Suppressor macrophage treated with lipopolysaccharide for 4 hours (primary cell): ENCODE results near the gene CELF4.

Experiments
- DNase-seq: peaks from one replicate; pipeline ENCODE4 v3.0.0-alpha.2; 2020

The CELF4 gene

GRCh38 chr18:37565101-37565976 lies at the start of gene CELF4:
Gene CELF4 (minus strand): TSS chr18:37565798.
- no peak for DNase-seq

DNA sequence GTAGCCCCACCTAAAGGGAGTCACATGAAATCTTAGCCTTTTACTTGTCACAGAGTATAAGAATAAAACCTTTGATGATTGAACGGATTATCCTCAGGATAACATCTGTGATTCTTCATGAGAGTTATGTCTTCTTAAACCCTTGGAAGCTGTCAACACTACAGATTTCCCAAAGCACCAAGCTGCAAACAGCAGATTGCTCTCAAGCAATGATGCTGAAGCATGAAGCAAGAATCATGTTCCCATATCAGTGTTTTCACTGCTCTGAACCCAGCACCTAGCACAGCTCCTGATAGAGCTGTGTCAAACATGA lies 47.6 kb upstream of the CELF4 start:
- DNase-seq: no peak

- no peak for DNase-seq
These were observed 47.1 kb upstream of the CELF4 start for GRCh38 chr18:37612524-37613252.

DNA sequence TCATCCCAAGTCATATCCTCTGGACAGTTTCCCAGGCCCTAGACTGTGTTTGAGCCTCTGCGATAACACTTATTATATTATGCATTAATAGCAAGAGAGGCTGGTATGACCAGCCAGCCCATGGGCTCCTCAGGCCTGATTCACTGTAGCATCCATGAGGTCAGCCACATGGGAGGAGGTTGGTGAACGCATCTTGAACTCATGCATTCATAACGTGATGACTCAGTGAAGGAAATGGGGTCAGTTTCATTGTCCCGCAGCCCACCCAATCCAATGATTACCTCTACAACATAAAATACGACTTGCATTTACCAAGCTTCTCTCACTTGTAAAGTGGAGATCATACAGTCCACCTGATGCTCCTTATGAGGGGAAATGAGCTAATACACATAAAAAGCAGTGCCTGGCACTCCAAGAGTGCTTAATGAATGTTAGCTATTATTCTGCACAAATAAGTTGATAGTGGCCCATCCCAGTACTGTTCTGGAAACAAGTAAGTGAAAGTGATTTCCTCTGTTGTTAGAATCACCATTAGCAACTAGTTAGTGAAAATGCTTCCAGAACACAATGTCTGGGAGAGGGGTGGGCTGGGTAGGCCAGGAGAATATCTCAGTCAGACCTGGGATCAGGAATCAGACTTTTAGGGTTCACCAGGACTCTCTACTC lies 46.1 kb upstream of the CELF4 start:
- DNase-seq: no peak

DNA sequence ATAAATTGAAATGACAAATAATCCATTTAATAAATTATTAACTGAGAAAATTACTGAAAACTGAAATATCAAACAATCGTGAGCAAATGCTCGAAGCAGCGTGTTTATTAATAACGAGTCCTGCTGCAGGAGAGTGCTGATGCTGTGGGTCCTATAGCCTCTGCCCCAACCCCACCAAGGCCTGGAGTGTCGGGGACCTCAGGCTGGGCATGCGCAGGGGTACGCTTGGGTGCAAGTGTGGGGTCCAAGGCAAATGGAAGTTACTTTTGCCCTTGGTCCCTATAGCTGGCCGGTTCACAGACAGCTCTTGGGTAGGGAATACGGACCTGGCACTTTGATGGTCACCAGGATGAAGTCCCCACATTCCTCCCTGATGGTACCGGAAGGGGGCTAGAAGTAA lies 43.3 kb upstream of the CELF4 start:
- DNase-seq: no peak

DNA sequence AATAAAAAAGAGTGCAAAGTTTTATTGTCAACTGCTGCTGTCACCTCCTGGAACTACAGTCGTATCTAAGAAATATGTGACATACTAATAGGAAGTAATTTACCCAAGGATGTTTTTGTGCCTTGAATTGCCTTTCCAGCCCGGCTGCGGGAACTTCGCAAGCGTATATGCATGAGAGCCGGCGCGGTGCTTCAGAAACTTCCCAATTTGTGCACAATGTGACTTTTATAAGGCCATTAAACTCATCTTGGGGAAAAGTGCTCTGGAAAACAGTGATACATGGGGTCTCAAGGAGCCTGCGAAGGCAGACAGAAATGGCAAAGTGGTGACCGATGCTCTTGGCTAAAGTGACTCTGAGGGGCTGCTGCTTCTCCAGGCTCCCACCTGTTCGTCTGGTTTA lies 41.7 kb upstream of the CELF4 start:
- no peak for DNase-seq

GRCh38 chr18:37604032-37604431 lies 38.4 kb upstream of the CELF4 start:
- no peak for DNase-seq

- no peak for DNase-seq
These were observed 33.6 kb upstream of the CELF4 start for GRCh38 chr18:37598966-37599896.

- DNase-seq: no peak
These were observed 32.8 kb upstream of the CELF4 start for GRCh38 chr18:37598396-37598795.

DNA sequence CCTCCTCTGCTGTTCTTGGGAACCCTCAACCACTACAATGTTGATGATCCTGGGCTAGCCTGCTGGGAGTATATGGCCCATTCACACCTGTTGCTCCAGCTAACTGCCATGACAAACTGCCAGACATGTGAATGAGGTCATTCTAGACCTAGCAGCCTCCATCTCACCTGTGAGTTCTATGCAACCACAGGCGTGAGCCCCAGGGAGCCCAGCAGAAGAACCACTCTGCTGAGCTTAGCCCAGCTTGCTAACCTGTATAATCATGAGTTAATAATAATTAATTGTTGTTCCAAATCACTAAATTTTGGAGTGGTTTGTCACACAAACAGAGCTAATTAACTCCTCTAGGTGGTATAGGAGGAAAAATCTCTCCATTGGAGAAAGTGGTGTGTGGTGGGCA lies 24.7 kb upstream of the CELF4 start:
- no peak for DNase-seq

GRCh38 chr18:37588289-37588688 lies 22.7 kb upstream of the CELF4 start:
- DNase-seq: no peak

DNA sequence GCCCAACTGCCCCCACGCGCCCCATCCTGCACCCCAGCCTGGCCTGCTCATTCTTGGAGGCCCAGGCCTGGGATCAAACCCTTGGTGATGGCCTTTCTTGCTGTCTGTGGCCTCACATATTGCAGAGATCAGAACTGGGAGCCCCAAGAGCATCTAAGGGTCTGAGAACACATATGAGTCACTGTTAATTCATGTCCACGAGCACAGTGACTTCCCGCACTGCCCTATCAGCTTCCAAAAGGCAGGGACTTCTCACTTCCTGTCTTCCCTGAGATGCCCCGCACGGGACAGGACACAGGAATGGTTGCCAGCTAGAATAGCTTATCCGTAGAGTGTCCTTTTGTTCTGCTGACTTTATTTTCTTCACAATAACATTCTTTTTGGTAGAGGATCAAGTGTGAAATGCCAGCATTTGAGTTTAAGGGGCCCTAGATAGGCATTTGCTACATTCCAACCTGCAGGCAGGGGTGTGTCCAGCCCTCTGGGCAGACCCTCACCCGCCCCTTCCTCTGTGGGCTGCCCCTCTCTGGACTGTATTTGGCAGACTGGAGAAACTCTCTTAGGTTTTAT lies 21.1 kb upstream of the CELF4 start:
- DNase-seq: no peak

GRCh38 chr18:37584952-37585695 lies 19.5 kb upstream of the CELF4 start:
- DNase-seq: no peak

GRCh38 chr18:37584217-37584616 lies 18.6 kb upstream of the CELF4 start:
- DNase-seq: no peak

DNA sequence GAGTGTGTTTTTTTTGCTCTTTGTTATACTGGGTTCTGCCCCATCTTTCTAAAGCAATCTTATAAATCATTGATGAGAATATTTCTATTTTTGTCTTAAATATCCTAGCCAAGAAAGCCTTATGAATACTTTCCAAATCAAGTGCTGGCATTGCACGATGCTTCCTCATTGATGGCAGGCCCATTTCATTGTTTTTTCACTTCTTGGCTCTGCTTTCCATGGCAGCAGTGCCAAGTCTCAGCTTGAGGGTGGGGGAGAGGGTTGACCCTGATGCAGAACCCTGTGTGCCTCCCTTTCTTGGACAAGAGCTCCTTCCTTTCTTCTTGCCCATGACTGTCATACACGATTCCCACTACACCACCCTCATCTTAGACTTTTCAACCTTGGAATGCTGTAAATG lies 16.7 kb upstream of the CELF4 start:
- no peak for DNase-seq

DNA sequence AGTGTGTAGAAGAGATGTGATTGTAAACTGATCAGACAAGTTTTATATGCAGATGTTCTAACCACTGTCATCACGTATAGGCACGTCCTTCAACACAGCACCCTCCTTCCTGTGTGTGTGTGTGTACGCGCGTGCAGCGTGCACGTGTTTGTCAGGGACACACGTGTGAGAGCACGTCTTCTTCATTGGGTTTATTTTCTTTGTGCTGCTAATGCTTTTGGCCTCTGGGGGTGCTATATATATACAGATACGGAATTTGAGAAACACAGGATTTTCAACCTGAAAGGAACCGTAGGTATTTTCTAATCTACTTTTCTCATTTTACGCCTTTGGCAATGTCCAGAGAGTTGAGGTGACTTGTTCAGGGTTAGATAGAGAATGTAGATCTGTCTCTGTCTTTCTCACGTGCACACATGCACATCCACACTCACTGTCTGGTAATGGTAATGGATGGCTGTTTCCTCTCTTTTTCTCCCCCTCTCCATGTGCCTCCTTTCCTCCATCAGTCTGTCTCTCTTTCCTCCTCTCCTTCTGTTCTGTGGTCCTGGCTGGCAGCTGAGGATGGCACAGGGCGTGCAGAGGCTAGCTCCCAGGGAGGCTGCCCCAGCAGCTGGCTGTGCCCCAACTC lies 13.4 kb upstream of the CELF4 start:
- DNase-seq: no peak

DNA sequence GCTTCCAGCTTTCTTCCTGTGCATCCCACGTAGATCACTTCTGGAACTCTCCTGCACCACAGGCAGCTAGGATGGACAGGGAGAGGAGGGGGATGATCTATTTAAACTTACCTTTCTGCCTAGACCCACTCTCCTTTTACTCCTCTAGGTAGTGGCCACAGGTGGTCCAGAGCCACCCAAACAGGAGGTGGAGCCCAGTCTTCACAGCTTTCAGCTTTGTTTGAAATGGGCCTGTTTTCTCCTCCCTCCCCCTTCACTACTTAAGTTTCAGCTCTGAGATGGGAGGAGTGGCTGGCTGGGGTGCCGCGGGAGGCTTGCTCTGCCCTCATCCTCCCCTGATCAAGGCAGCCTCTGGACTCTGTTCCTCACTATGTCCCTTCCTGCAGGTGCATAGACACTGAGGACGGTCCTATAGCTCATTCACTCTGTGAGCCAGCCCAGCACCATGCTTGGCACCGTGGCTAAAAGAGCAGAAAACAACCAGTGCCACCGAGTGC lies 12.6 kb upstream of the CELF4 start:
- no peak for DNase-seq

- DNase-seq: no peak
These were observed 11.5 kb upstream of the CELF4 start for GRCh38 chr18:37577051-37577611.

- no peak for DNase-seq
These were observed 10.0 kb upstream of the CELF4 start for GRCh38 chr18:37575646-37576045.

- no peak for DNase-seq
These were observed 8.5 kb upstream of the CELF4 start for GRCh38 chr18:37574113-37574512.

- DNase-seq: no peak
These were observed 7.1 kb upstream of the CELF4 start for GRCh38 chr18:37572736-37573135.
